Suprapubic skin (tissue), 4 donors: ENCODE data around the gene DNPEP.

ENCODE experiments used
- EP300 ChIP-seq: sonication (generic); formaldehyde crosslinking; IDR thresholded peaks from one replicate; pipeline ENCODE4 v1.6.1; 2017; ENCODE audit warnings: antibody characterized with exemption
- POLR2AphosphoS5 ChIP-seq, 3 donors: sonication (generic); formaldehyde crosslinking; IDR thresholded peaks; one replicate each; pipeline ENCODE4 v1.6.1; 2017; ENCODE audit warnings: antibody characterized with exemption in 3 of 3
- TF ChIP-seq, protein P1 (sequence below), 2 donors: fragments of 200-600 bp in 1 of 2; fragments of 450-650 bp in 1 of 2; sonication (generic) in 1 of 2; IDR thresholded peaks; one replicate each; pipeline ENCODE4 v1.5.1; 2016 to 2019; ENCODE audit warnings: antibody characterized with exemption in 2 of 2, mild to moderate bottlenecking in 1 of 2, moderate library complexity in 1 of 2

GRCh38 chr2:219384083-219384713 lies 3.5 kb downstream of the DNPEP start:
- TF ChIP-seq EP300: no peak
- TF ChIP-seq, protein P1, sequence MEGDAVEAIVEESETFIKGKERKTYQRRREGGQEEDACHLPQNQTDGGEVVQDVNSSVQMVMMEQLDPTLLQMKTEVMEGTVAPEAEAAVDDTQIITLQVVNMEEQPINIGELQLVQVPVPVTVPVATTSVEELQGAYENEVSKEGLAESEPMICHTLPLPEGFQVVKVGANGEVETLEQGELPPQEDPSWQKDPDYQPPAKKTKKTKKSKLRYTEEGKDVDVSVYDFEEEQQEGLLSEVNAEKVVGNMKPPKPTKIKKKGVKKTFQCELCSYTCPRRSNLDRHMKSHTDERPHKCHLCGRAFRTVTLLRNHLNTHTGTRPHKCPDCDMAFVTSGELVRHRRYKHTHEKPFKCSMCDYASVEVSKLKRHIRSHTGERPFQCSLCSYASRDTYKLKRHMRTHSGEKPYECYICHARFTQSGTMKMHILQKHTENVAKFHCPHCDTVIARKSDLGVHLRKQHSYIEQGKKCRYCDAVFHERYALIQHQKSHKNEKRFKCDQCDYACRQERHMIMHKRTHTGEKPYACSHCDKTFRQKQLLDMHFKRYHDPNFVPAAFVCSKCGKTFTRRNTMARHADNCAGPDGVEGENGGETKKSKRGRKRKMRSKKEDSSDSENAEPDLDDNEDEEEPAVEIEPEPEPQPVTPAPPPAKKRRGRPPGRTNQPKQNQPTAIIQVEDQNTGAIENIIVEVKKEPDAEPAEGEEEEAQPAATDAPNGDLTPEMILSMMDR (IDR thresholded peaks at IDR 0.05): no peak
- no peak for TF ChIP-seq POLR2AphosphoS5 (IDR thresholded peaks at IDR 0.05)
